WERI-Rb-1 (cell line): ENCODE data around the gene NBEA.
"Not testable (repeated sequence)": the region's sequence is repeated elsewhere in the genome, so short reads cannot be mapped to it uniquely, and the experiment has no call there.

Experiments used
- DNase-seq: peaks from one replicate; pipeline ENCODE4 v3.0.0-alpha.2; 2020
- H3K27ac ChIP-seq: fragments of 250-450 bp; sonication (Bioruptor Pico); 2 replicates; pipeline ENCODE4 v1.5.1; 2020; ENCODE audit warnings: mild to moderate bottlenecking, moderate library complexity
- H3K27me3 ChIP-seq: fragments of 250-450 bp; sonication (Bioruptor Pico); 2 replicates; pipeline ENCODE4 v1.5.1; 2021; ENCODE audit warnings: mild to moderate bottlenecking, low read depth, moderate library complexity; ENCODE audit not compliant: insufficient read depth, severe bottlenecking
- H3K36me3 ChIP-seq: fragments of 250-450 bp; sonication (Bioruptor Pico); 2 replicates; pipeline ENCODE4 v1.5.1; 2020; ENCODE audit warnings: mild to moderate bottlenecking, moderate library complexity
- H3K4me3 ChIP-seq: 2 replicates; pipeline ENCODE4 v1.5.1; 2011; ENCODE audit warnings: low read depth, mild to moderate bottlenecking, control low read depth, low read length
- H3K9me3 ChIP-seq: fragments of 250-450 bp; sonication (Bioruptor Pico); 2 replicates; pipeline ENCODE4 v1.5.1; 2021; ENCODE audit warnings: mild to moderate bottlenecking, moderate library complexity; ENCODE audit not compliant: severe bottlenecking
- TF ChIP-seq, protein P1 (sequence below): IDR thresholded peaks from 2 replicates; pipeline ENCODE4 v1.5.1; 2011; ENCODE audit warnings: low read depth, mild to moderate bottlenecking, control low read depth, inconsistent platforms, low read length

The NBEA gene

DNA sequence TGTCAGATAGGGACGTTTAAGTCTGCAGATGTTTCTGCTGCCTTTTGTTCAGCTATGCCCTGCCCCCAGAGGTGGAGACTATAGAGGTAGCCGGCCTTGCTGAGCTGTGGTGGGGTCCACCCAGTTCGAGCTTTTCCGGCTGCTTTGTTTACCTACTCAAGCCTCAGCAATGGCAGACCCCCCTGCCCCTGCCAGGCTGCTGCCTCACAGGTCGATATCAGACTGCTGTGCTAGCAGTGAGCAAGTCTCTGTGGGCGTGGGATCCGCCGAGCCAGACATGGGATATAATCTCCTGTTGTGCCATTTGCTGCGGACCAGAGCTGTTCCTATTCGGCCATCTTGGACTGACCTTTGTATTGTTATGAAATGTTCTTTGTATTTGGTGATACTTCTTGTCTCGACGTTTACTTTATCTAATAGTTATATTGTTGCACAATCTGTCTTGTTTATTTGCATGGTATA, 46.3 kb downstream of the NBEA start:
- no peak overlapping the region for H3K4me3 ChIP-seq
- H3K27ac ChIP-seq = no peak overlapping the region
- H3K36me3 ChIP-seq = no peaks in the 10 kb centered on the region
- H3K27me3 ChIP-seq = no peaks in the 10 kb centered on the region
- TF ChIP-seq, protein P1, sequence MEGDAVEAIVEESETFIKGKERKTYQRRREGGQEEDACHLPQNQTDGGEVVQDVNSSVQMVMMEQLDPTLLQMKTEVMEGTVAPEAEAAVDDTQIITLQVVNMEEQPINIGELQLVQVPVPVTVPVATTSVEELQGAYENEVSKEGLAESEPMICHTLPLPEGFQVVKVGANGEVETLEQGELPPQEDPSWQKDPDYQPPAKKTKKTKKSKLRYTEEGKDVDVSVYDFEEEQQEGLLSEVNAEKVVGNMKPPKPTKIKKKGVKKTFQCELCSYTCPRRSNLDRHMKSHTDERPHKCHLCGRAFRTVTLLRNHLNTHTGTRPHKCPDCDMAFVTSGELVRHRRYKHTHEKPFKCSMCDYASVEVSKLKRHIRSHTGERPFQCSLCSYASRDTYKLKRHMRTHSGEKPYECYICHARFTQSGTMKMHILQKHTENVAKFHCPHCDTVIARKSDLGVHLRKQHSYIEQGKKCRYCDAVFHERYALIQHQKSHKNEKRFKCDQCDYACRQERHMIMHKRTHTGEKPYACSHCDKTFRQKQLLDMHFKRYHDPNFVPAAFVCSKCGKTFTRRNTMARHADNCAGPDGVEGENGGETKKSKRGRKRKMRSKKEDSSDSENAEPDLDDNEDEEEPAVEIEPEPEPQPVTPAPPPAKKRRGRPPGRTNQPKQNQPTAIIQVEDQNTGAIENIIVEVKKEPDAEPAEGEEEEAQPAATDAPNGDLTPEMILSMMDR = no peak
- peaks cover 9% of the 10 kb centered on the region for H3K9me3 ChIP-seq
- no peak for DNase-seq

DNA sequence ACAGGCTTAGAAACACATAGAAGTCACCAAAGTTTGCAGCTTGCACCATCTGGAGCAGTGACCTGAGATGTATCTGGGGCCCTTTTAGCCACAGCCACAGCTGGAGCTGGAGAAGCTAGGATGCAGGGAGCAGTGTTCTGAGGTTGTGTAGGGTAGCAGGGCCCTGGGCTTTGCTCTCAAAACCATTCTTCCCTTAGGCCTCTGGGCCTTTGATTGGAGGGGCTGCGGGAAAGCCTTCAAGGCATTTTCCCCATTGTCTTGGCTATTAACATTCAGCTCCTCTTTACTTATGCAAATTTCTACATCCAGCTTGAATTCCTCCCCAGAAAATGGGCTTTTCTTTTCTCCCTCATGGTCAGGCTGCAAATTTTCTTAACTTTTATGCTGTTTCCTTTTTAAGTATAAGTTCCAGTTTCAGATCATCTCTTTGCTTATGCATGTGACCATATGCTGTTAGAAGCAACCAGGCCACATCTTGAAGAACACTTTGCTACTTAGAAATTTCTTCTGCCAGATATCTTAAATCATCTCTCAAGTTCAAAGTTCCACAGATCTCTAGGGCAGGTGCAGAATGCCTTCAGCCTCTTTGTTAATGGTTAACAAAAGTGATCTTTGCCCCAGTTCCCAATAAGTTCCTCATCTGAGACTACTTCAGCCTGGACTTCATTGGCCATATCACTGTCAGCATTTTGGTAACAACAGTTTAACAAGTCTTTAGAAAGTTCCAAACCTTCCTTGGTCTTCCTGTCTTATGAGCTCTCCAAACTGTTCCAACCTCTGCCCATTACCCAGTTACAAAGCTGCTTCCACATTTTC, 48.5 kb downstream of the NBEA start:
- peaks cover 9% of the 10 kb centered on the region for H3K9me3 ChIP-seq
- H3K4me3 ChIP-seq = no peak overlapping the region
- H3K27me3 ChIP-seq = no peaks in the 10 kb centered on the region
- DNase-seq = no peak
- H3K36me3 ChIP-seq = no peaks in the 10 kb centered on the region
- TF ChIP-seq, protein P1 = no peak
- H3K27ac ChIP-seq = no peak overlapping the region

DNA sequence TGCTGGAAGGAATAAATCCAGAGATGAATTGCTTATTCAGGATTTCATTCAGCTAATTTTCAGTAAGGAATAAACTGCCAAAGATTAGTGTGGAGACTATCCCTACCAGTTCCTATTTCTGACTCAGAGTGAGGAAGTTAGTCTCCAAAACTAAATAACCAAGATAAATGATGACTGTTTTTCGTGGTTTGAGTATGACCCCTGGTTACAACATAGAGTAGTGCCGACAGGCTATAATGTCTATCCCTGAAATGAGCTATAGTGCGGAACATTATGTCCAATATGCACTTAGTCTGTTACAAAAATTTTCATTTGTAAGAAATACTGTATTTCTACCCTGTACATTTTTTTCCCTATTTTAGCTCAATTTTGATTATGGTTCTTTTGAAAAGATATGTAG, 51.4 kb downstream of the NBEA start:
- DNase-seq = no peak
- H3K4me3 ChIP-seq = no peak overlapping the region
- H3K27ac ChIP-seq = no peak overlapping the region
- no peaks in the 10 kb centered on the region for H3K36me3 ChIP-seq
- TF ChIP-seq, protein P1 = no peak
- no peaks in the 10 kb centered on the region for H3K27me3 ChIP-seq
- peaks cover 9% of the 10 kb centered on the region for H3K9me3 ChIP-seq

DNA sequence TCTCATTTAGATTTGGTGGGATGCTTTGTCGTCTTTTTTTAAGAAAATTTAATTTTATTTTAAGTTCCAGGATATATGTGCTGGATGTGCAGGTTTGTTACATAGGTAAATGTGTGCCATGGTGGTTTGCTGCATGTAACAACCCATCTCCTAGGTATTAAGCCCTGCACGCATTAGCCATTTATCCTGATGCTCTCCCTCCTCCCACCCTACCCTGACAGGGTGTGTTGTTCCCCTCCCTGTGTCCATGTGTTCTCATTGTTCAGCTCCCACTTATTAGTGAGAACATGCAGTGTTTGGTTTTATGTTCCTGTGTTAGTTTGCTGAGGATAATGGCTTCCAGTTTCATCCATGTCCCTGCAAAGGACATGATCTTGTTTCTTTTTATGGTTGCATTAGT, 61.7 kb downstream of the NBEA start:
- H3K9me3 ChIP-seq, H3K36me3 ChIP-seq, DNase-seq, H3K4me3 ChIP-seq, H3K27me3 ChIP-seq, H3K27ac ChIP-seq: not testable (repeated sequence)

DNA sequence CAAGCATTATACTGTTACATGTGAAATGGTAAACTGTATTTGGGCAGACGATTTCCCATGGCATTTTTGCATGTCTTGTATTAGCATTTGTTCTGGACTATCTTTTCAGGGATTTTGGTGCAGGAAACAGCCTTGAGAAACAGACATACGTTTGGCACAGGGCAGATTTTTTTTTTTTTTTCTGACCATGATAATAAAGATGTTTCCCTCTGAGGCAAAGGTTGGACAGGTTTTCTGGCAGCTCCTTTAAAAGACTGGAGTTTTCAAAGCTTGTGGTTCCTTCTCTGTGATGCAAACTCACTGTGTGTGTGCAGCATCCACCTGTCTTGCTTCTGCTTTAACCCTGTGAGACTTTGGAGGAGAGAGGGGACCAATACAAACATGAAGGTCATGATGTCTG, 63.0 kb downstream of the NBEA start:
- DNase-seq = no peak
- Histone ChIP-seq H3K27me3 (no peaks in the 10 kb centered on the region), H3K27ac (no peak overlapping the region), H3K9me3 (no peaks in the 10 kb centered on the region), H3K36me3 (no peaks in the 10 kb centered on the region), H3K4me3 (no peak overlapping the region)
- TF ChIP-seq, protein P1 = no peak

DNA sequence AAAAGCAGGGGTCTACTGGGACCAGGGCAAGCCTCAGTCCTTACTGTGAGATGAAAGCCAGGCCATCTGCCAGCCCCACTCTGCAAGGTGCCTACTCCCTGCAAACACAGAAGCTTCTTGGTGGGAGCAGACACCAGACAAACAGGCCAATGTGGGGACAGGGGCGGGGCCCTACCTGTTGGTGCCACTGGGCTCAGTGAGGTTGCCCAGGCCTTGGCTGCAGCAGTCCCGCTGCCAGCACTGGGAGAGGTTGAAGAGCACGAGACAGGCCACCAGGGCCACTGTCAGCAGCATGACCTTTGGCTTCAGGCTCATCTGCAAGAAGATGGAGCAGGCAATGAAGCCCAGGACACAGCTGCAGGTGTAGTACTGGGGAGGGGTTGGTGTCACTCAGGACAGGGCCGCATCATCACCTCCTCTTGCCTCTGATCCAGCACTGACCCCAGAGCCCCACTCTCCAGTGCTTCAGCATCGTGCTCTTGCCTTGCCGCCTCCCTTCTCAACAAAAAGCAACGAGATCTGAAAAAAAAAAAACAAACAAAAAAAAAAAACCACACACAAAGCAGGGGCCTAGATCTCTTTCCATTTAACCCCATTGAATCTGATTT, 72.6 kb downstream of the NBEA start:
- no peaks in the 10 kb centered on the region for H3K27me3 ChIP-seq
- TF ChIP-seq, protein P1 = no peak
- H3K9me3 ChIP-seq = no peaks in the 10 kb centered on the region
- H3K27ac ChIP-seq = no peak overlapping the region
- DNase-seq = no peak
- no peaks in the 10 kb centered on the region for H3K36me3 ChIP-seq
- no peak overlapping the region for H3K4me3 ChIP-seq
